ENCODE measurements around the gene SUGCT. TPM values are rescaled to one million over a fixed set of nuclear protein-coding genes. Genes with fewer than 3 reads are reported as not detected.

Gene SUGCT
- total RNA-seq, 1 experiment from 2014 or later: 17.1 TPM

GRCh38 chr7:40775877-40776276, 641.1 kb downstream of the SUGCT start:
- H3K27ac ChIP-seq: no peak overlapping the region
- no peaks in the 10 kb centered on the region for H3K9me3 ChIP-seq (replicated peaks)
- no peak overlapping the region for H3K4me3 ChIP-seq
- DNase-seq (ENCODE audit: low read depth in 1 of 2, low spot score in 2 of 2): no peak
- no peaks in the 10 kb centered on the region for H3K27me3 ChIP-seq (replicated peaks)
- H3K36me3 ChIP-seq: no peaks in the 10 kb centered on the region
- H3K4me1 ChIP-seq (replicated peaks): no peaks in the 10 kb centered on the region

- Histone ChIP-seq H3K4me1 (replicated peaks) (no peaks in the 10 kb centered on the region), H3K36me3 (no peaks in the 10 kb centered on the region), H3K9me3 (replicated peaks) (no peaks in the 10 kb centered on the region), H3K4me3 (no peak overlapping the region), H3K27me3 (replicated peaks) (no peaks in the 10 kb centered on the region), H3K27ac (no peak overlapping the region)
- no peak for DNase-seq (ENCODE audit: low read depth in 1 of 2, low spot score in 2 of 2)
Observed at GRCh38 chr7:40777730-40778312, 643.0 kb downstream of the SUGCT start.

- no peaks in the 10 kb centered on the region for H3K27me3 ChIP-seq (replicated peaks)
- no peaks in the 10 kb centered on the region for H3K9me3 ChIP-seq (replicated peaks)
- DNase-seq (ENCODE audit: low read depth in 1 of 2, low spot score in 2 of 2): no peak
- H3K4me1 ChIP-seq (replicated peaks): no peaks in the 10 kb centered on the region
- H3K4me3 ChIP-seq: no peak overlapping the region
- H3K27ac ChIP-seq: no peak overlapping the region
- no peaks in the 10 kb centered on the region for H3K36me3 ChIP-seq
Observed at GRCh38 chr7:40780460-40780859, 645.7 kb downstream of the SUGCT start.

GRCh38 chr7:40782836-40783235, 648.0 kb downstream of the SUGCT start:
- Histone ChIP-seq H3K9me3 (replicated peaks) (no peaks in the 10 kb centered on the region), H3K27ac (no peak overlapping the region), H3K4me3 (no peak overlapping the region), H3K36me3 (no peaks in the 10 kb centered on the region), H3K27me3 (replicated peaks) (no peaks in the 10 kb centered on the region), H3K4me1 (replicated peaks) (no peaks in the 10 kb centered on the region)
- no peak for DNase-seq (ENCODE audit: low read depth in 1 of 2, low spot score in 2 of 2)

DNA sequence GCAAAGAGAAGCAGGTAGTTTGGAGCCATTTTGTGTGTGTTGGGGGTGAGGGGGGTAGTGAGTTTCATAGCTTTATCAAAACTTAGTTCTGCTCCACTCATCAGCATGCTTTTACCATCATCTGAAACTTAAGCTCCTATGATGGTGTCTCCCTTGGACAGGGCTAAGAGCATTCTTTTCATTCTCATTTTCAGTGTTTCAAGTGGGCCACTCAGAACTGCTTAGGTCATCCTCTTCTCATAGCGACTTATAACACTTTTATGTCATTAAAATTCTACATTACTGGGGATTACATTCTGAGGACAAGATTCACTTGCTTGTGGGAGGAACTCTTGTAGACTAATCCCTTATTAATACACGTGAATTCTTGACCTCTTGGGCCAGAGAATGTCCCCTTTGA, 649.4 kb downstream of the SUGCT start:
- H3K27me3 ChIP-seq (replicated peaks): no peaks in the 10 kb centered on the region
- no peaks in the 10 kb centered on the region for H3K9me3 ChIP-seq (replicated peaks)
- no peaks in the 10 kb centered on the region for H3K4me1 ChIP-seq (replicated peaks)
- H3K27ac ChIP-seq: no peak overlapping the region
- no peak for DNase-seq (ENCODE audit: low read depth in 1 of 2, low spot score in 2 of 2)
- no peaks in the 10 kb centered on the region for H3K36me3 ChIP-seq
- H3K4me3 ChIP-seq: no peak overlapping the region

DNA sequence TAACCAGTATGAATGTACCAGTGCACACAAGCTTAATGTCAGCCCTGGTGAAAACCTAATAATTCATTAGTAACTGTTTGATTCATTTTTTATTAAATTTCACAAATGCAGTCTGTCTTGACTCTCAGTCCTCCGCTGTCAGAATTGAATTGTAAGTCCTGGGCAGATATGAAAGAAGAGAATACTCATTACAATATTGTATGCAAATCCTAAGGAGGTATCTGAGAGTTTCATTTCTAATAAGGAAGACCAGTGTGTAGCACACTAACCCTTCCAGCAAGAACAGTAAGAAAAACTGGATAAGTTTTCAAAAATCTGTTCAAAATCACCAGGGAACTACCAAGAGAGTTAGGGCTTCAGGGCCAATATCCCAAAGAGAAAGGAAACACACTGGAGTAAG, 652.1 kb downstream of the SUGCT start:
- Histone ChIP-seq H3K36me3 (no peaks in the 10 kb centered on the region), H3K27ac (no peak overlapping the region), H3K27me3 (replicated peaks) (no peaks in the 10 kb centered on the region), H3K9me3 (replicated peaks) (no peaks in the 10 kb centered on the region), H3K4me1 (replicated peaks) (no peaks in the 10 kb centered on the region), H3K4me3 (no peak overlapping the region)
- DNase-seq (ENCODE audit: low read depth in 1 of 2, low spot score in 2 of 2): no peak

GRCh38 chr7:40793132-40793531, 658.3 kb downstream of the SUGCT start:
- Histone ChIP-seq H3K9me3 (replicated peaks) (no peaks in the 10 kb centered on the region), H3K36me3 (no peaks in the 10 kb centered on the region), H3K4me1 (replicated peaks) (peaks cover 18% of the 10 kb centered on the region), H3K27me3 (replicated peaks) (no peaks in the 10 kb centered on the region), H3K27ac (peak overlapping the region; percentile 46), H3K4me3 (no peak overlapping the region)
- DNase-seq (ENCODE audit: low read depth in 1 of 2, low spot score in 2 of 2): peak in 1 of 2 experiments; percentile 70

DNA sequence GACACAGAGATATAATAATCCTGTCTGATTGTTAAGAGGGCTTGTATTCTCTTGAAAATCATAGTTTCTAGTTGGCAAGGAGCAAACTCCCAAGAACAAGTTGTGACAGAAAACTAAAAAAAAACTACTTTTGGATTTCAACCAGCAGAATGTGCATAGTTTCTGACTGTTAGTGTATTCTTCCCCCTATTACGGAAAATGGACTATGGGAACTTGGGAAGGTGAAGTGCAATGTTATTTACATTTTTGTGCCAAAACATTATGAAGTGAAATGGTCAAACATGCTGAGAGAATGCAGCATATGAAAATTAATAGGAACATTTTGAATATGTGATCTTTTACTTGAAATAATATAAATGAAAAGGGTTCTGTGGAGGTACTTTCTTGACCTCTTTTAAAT, 660.8 kb downstream of the SUGCT start:
- no peaks in the 10 kb centered on the region for H3K27me3 ChIP-seq (replicated peaks)
- no peaks in the 10 kb centered on the region for H3K36me3 ChIP-seq
- no peak overlapping the region for H3K27ac ChIP-seq
- no peak for DNase-seq (ENCODE audit: low read depth in 1 of 2, low spot score in 2 of 2)
- peaks cover 31% of the 10 kb centered on the region for H3K4me1 ChIP-seq (replicated peaks)
- no peak overlapping the region for H3K4me3 ChIP-seq
- H3K9me3 ChIP-seq (replicated peaks): no peaks in the 10 kb centered on the region

GRCh38 chr7:40796723-40797122, 661.9 kb downstream of the SUGCT start:
- peaks cover 42% of the 10 kb centered on the region for H3K4me1 ChIP-seq (replicated peaks)
- no peaks in the 10 kb centered on the region for H3K27me3 ChIP-seq (replicated peaks)
- no peak overlapping the region for H3K27ac ChIP-seq
- H3K4me3 ChIP-seq: no peak overlapping the region
- H3K36me3 ChIP-seq: no peaks in the 10 kb centered on the region
- no peaks in the 10 kb centered on the region for H3K9me3 ChIP-seq (replicated peaks)
- no peak for DNase-seq (ENCODE audit: low read depth in 1 of 2, low spot score in 2 of 2)

DNA sequence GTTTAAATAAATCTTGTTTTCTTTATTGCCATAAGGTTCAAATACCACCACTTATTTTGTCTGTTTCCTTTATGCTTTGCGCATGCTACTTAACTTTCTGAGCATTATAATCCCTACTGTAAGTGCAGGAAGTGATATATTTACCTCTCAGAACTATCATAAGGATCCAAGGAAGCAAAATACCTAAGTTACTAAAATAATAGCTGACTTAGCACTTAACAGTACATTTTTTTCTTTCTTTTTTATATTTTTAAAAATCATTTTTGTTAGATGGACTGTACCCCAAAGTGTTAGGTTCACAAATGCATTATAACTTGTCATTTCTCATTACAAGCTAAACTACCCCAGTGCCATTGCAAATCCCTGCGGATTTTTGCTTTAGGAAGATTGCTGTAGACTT, 663.8 kb downstream of the SUGCT start:
- H3K4me1 ChIP-seq (replicated peaks): peaks cover 35% of the 10 kb centered on the region
- H3K27ac ChIP-seq: no peak overlapping the region
- no peak for DNase-seq (ENCODE audit: low read depth in 1 of 2, low spot score in 2 of 2)
- H3K27me3 ChIP-seq (replicated peaks): no peaks in the 10 kb centered on the region
- H3K9me3 ChIP-seq (replicated peaks): no peaks in the 10 kb centered on the region
- no peak overlapping the region for H3K4me3 ChIP-seq
- no peaks in the 10 kb centered on the region for H3K36me3 ChIP-seq

DNA sequence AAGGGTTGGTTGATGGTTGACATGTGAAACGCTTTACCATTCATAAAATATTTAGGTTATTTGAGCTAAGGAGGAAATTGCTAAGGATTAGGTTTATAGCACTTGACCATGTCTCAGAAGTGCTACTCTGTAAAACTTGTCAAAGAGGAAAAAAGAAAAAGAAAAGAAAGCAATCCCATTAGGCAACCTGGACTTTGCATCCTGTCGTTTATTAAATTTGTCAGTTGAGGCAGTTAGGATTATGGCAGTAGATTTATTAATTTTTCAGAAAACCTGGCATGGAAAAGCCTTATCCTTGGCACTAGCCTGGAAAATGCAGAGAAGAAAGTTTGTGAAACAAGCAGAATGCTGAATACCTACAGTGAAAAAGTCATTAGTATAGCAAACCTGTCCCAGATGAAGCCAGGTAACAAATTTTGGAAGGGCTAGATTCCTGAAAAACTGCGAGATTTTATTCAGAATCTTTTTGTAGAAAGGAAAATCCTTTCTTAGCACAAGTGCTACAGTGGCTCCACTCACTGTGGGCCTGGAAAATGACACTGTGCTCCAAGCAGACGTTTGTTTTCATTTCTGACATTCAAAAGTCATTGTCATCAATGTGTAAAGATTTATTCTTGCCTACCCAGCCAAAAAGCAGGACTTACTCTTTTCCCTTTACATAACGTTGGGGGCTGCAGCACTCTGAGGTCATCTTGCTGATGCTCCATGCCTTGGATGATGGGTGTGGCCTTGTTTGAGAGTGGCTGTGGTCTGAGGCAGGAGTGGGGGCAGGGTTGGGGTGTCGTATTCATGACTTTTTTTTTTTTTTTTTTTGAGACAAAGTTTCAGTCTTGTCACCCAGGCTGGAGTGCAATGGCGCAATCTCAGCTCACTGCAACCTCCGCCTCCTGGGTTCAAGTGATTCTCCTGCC, 664.9 kb downstream of the SUGCT start:
- H3K27me3 ChIP-seq (replicated peaks): no peaks in the 10 kb centered on the region
- H3K36me3 ChIP-seq: no peaks in the 10 kb centered on the region
- no peaks in the 10 kb centered on the region for H3K9me3 ChIP-seq (replicated peaks)
- H3K27ac ChIP-seq: 0 out of 2 replicates have a peak overlapping the region, but pooled peaks have one; percentile 9
- peak in 1 of 2 experiments; percentile 39 for DNase-seq (ENCODE audit: low read depth in 1 of 2, low spot score in 2 of 2)
- H3K4me1 ChIP-seq (replicated peaks): peaks cover 39% of the 10 kb centered on the region
- H3K4me3 ChIP-seq: no peak overlapping the region

DNA sequence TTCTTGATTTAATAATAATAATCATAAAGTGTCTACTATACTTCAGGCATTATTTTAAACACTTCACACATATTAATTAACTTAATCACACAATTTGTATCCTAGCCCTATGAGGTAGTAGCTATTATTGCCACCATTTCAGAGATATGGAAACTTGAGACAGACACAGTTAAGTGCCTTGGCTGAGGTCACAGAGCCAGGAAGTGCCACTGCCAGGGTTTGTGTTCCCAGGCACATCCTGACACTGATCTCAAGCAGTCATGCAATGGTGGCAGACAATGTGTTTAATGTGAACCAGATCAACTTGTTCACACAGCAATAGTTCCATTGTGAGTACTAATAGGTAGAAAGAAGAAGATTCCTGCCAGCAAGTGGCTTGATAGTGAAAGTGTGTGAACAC, 666.0 kb downstream of the SUGCT start:
- Histone ChIP-seq H3K4me1 (replicated peaks) (peaks cover 49% of the 10 kb centered on the region), H3K27ac (no peak overlapping the region), H3K4me3 (no peak overlapping the region), H3K27me3 (replicated peaks) (no peaks in the 10 kb centered on the region), H3K36me3 (no peaks in the 10 kb centered on the region), H3K9me3 (replicated peaks) (no peaks in the 10 kb centered on the region)
- DNase-seq (ENCODE audit: low read depth in 1 of 2, low spot score in 2 of 2): no peak

DNA sequence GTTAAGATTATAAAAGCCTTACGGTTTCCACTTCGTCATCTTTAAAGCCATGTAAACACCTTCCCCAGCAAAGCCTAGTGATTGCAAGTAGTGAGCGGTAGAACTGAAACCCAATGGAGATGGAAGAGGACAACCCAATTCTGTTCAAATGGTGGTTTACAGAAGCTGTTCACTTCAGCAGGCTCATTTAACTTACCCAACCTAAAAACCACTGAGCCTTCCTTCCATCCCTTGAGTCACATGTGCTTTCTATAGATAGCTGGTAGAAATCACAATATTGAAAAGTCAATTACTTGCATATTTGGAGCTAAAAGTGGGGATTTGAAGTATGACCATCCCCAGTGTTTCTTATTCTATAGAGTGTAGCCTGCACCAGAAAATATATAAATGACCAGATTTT, 667.7 kb downstream of the SUGCT start:
- H3K4me3 ChIP-seq: no peak overlapping the region
- DNase-seq (ENCODE audit: low read depth in 1 of 2, low spot score in 2 of 2): no peak
- H3K4me1 ChIP-seq (replicated peaks): peaks cover 60% of the 10 kb centered on the region
- H3K27me3 ChIP-seq (replicated peaks): no peaks in the 10 kb centered on the region
- H3K9me3 ChIP-seq (replicated peaks): no peaks in the 10 kb centered on the region
- no peaks in the 10 kb centered on the region for H3K36me3 ChIP-seq
- H3K27ac ChIP-seq: no peak overlapping the region

- DNase-seq (ENCODE audit: low read depth in 1 of 2, low spot score in 2 of 2): peak in 1 of 2 experiments; percentile 61
- Histone ChIP-seq H3K4me1 (replicated peaks) (peaks cover 75% of the 10 kb centered on the region), H3K27ac (peak overlapping the region; percentile 81)
Observed at GRCh38 chr7:40804477-40805215, 669.8 kb downstream of the SUGCT start.

More at GRCh38 chr7:40804477-40805215, 669.8 kb downstream of the SUGCT start:
- Histone ChIP-seq H3K4me3 (no peak overlapping the region), H3K36me3 (no peaks in the 10 kb centered on the region), H3K9me3 (replicated peaks) (0 out of 2 replicates have a peak, but pooled peaks cover 2% of the 10 kb centered on the region), H3K27me3 (replicated peaks) (no peaks in the 10 kb centered on the region)
